Measurements from ENCODE around the gene NPC1.
A peak's percentile ranks its signal among the peaks of the same experiment; 100 is the strongest.

The NPC1 gene

GRCh38 chr18:23586249-23587196 lies at the start of gene NPC1:
Gene NPC1, minus strand, starts transcription at chr18:23586506. Its CDS starts 163 bp downstream, at chr18:23586343.
- DNase-seq (ENCODE audit: low read depth) = peak; percentile 81
- TF ChIP-seq CTCF (IDR thresholded peaks at IDR 0.05; ENCODE audit: low read depth, low read length, missing control alignments) = peak; percentile 74
- in situ Hi-C loops (cut with HindIII; ENCODE audit: low sequenced_read_pairs) = no loop called here
- H3K4me3 ChIP-seq (ENCODE audit: low read depth, low read length) = peak within 1 kb of the TSS; percentile 95

- no peak overlapping the region for H3K4me3 ChIP-seq (ENCODE audit: low read depth, low read length)
- DNase-seq (ENCODE audit: low read depth) = no peak
- TF ChIP-seq CTCF (IDR thresholded peaks at IDR 0.05; ENCODE audit: low read depth, low read length, missing control alignments) = no peak
- in situ Hi-C loops (cut with HindIII; ENCODE audit: low sequenced_read_pairs) = no loop called here
These were observed 49.7 kb upstream of the NPC1 start for GRCh38 chr18:23636071-23636399.

- no peak for DNase-seq (ENCODE audit: low read depth)
- in situ Hi-C loops (cut with HindIII; ENCODE audit: low sequenced_read_pairs) = no loop called here
- no peak overlapping the region for H3K4me3 ChIP-seq (ENCODE audit: low read depth, low read length)
- no peak for TF ChIP-seq CTCF (IDR thresholded peaks at IDR 0.05; ENCODE audit: low read depth, low read length, missing control alignments)
These were observed 49.2 kb upstream of the NPC1 start for GRCh38 chr18:23635283-23636070.

- in situ Hi-C loops (cut with HindIII; ENCODE audit: low sequenced_read_pairs) = no loop called here
- H3K4me3 ChIP-seq (ENCODE audit: low read depth, low read length) = no peak overlapping the region
- no peak for DNase-seq (ENCODE audit: low read depth)
- no peak for TF ChIP-seq CTCF (IDR thresholded peaks at IDR 0.05; ENCODE audit: low read depth, low read length, missing control alignments)
These were observed 48.4 kb upstream of the NPC1 start for GRCh38 chr18:23634692-23635091.

GRCh38 chr18:23632615-23633014 lies 46.3 kb upstream of the NPC1 start:
- no peak for DNase-seq (ENCODE audit: low read depth)
- in situ Hi-C loops (cut with HindIII; ENCODE audit: low sequenced_read_pairs) = no loop called here
- no peak for TF ChIP-seq CTCF (IDR thresholded peaks at IDR 0.05; ENCODE audit: low read depth, low read length, missing control alignments)
- no peak overlapping the region for H3K4me3 ChIP-seq (ENCODE audit: low read depth, low read length)

GRCh38 chr18:23631746-23632145 lies 45.4 kb upstream of the NPC1 start:
- no peak for DNase-seq (ENCODE audit: low read depth)
- TF ChIP-seq CTCF (IDR thresholded peaks at IDR 0.05; ENCODE audit: low read depth, low read length, missing control alignments) = no peak
- H3K4me3 ChIP-seq (ENCODE audit: low read depth, low read length) = no peak overlapping the region
- in situ Hi-C loops (cut with HindIII; ENCODE audit: low sequenced_read_pairs) = no loop called here
